GM19468 (cell line): ENCODE data around the gene CHI3L1.

Experiments
- ATAC-seq: cut with Tn5 transposase; IDR thresholded peaks from one replicate; pipeline ENCODE4 v1.9.1; 2021; ENCODE audit warnings: mild to moderate bottlenecking, moderate library complexity, moderate number of reproducible peaks; ENCODE audit not compliant: unreplicated experiment; ENCODE audit errors: extremely low read depth

CHI3L1 gene

DNA sequence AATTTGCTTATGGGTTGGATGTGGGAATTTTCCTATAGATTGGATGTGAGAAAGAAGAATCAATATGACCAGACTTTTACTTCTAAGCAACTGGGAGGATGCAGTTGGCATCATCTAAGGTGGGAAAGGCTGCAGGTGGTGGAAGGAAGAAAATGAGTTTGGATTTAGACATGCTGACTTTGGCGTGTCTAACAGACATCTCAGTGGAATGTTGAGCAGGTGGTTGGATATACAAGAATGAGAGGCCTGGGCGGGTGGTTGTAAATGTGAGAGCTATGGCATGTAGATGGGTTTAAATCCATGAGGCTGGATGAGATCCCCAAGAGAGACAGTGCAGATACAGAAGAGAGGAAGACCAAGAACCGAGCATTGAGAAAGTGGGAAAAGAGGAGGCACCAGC lies 48.4 kb downstream of the CHI3L1 start:
- ATAC-seq: no peak

DNA sequence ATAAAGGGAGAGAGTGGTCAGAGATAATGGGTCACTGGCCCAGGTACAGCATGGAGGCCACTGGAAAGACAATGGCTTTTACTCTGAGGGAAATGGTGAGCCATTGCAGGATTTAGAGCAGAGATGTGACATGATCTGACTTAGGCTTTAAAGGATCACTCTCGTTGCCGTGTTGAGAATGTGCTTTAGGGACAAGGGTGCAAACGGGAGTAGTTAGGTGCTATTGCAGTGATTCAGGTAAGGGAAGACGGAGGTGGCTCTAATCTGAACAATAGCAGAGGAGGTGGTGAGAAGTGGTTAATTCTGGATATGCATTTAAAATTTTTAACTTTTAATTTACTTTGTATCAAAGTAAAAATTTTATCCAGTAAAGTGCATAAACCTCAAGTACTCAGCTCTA lies 49.2 kb downstream of the CHI3L1 start:
- no peak for ATAC-seq

DNA sequence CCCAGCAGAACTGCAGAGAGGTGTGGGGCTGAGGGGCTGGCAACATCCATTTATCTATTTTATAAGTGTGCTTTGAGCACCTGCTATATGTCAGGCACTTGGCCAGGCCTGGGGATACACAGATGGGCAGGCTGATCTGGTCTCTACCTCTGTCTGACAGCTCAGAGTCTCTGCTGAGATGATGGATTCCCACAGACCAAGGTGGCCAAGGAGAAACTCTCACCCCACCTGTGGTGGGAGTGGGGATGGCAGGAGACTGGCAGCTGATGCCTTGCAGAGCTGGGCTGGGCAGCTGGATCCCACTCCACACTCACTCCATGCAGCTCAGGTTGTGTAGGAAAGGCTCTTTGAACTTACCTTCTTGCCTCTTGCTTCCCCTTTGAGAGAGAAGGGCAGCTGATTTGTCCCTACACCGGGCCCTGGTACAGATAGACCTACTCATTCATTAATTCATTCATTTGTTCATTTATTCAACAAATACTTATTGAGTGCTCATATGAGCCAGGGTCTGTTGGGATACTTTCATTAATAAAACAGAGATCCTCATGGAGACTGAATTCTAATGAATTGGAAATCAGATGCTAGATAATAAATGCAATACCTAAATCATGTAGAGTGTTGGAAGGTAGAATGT lies 50.0 kb downstream of the CHI3L1 start:
- no peak for ATAC-seq

DNA sequence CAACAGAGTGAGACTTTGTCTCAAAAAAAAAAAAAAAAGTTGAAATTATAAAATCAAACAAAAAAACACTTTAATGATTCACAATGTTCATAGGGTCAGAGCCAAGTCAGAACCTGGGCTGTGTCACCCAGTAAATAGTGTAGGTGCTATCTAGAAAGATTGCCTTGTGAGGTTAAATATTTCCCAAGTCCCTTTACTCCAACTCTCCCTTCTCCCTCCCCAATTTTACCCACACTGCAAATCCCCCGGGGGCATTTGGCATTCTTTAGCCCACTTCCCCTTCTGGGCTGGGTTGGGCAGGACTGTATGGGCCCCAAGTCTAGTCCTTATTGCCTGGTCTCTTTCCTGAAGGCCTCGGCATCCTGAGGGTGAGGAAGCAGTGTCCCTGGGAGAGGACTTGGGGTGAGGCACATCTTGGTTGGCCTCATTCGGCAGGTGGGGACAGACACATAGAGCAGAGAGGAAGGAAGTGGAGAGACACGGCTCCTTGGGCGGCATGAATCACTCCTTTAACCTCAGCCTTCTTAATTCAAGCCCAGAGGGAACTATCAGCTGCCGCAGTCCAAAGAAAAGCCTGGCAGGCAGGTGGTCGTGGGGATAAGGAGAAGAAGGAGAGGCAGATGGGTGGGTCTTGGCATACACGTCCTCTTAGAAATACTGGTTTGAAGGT lies 50.7 kb downstream of the CHI3L1 start:
- no peak for ATAC-seq

DNA sequence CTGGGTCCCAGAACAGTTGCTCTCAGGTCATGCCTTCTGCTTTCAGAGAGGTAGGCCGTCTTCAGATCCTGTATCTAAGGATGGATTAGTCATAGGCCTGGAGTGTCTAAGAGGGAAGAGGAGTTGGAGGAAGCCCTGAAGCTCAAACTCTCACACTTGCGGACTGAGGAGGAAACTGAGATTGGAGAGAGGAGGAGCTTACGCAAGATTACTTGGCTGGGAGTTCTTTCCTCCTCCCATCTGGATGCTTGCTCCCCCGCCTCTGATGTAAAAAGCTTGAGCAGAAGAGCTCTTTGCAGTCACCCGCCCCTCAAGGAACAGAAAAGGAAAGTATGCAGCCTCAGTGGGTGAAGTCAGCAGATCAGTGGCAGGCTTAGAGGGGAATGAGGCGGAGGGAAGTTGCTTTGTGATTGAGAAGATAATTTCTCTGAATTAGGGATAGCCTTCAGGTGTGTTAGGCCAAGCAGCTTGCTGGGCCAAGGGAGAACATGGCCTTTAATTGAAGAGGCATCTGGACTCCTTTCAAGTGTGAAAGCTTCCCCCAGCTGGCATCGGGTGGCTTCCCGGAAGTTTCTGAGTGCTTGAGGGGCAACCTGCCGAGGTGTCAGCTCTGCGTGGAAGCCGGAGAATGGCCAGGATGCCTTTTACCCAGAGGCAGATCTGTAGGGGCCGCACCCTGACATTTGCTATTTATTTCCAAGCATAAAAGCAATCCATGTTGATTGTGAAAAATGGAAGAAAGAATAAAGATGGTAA lies 52.4 kb downstream of the CHI3L1 start:
- ATAC-seq: no peak

DNA sequence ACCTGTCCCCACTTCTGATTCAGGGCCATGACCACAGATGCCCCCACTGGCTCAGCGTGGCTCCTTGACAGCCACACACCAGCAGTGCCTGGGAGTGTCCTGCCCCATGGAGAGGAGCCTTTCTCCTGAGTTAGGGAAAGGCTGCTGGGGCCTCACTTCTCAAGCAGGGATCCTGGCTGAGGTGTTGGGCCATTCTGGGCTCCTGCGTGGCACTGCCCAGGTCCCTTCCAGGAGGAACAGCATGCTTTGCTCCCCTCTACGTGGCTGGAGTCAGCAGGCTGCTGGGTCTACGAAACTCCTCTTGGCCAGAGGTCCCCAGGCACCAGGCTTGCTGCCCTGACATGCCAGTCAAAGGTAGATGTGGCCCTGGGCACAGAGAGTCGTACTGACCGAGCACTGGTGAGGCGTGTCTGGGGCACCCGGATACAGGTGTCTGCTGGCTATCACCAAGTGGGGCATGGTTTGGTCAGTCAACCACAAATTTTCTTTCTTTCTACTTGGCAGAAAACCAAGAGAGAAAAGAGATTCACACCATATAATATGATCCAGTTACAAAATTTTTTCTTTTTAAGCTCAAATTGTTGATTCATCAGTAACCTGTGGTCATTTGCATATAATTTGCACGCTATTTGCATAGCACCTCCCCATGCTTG lies 54.8 kb downstream of the CHI3L1 start:
- ATAC-seq: no peak

DNA sequence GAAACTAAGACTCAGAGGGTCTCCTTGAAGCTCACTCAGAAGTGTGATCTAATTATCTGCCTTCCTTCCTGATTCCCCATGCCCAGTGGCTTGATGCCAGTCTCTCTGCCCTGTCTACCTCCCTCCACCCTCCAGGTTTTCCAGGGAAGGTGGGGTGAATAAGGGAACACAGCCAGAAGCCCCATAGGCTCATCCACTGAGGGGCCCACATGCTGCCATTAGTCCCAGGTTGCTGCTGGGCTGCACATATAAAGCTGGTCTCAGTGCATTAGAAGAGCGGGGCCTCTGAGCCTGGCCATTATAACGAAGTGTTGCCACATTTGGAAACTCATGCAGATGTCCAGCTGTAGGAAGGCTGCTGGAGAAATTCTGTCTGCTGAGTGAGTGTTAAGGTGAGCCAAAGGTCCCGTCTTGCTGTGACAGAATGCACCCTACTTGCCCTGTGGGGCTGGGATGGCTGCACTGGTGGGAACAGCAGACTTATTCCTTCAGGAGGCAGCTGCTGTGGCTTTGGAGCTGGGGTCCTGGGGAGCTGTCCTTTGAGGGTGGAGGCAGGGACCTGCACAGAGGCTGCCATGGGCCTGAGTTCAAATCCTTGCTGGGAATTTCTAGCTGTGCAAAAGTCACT lies 56.0 kb downstream of the CHI3L1 start:
- ATAC-seq: no peak

DNA sequence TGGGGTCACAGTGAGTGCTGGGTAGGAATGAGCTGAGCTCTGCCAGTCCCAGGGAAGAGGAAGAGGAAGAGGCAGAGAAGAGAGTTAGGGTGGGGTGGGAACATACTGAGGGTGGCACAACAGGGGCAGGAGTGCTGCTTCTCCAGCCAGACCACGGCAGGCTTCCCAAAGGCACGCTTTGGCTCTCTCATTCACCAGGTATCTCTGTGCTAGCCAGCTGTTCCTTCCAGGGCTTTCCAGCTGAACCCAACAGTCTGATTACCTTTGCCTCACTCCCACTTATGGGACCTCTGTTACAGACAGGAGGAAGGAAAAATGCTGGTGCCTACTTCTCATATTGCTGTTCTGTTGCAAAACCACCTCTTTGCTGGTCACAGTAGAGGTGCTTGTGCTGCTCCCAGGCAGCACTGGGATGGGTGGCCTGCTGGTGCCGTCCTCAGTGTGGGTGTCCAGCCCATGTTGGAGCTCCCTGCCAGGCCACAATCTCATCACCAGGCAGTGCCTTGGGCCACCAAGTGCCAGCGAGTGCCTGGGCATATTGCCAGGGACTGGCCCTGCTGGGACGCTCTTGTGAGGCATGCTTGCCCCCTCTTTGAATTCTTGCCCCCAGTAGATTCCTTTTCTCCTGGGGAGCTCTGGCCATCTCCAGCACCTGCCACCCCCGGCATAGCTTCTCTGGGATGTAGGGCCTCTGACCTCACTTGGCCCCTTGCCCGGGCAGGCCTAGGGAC lies 56.8 kb downstream of the CHI3L1 start:
- no peak for ATAC-seq
